Peyer's patch (tissue), 4 donors: ENCODE results near the gene STH.

ENCODE experiments used
- CTCF ChIP-seq, 6 experiments: fragments of 450-650 bp in 4 of 6; fragments of 200-600 bp in 2 of 6; sonication (generic) in 1 of 6; IDR thresholded peaks; one replicate each; pipeline ENCODE4 v1.5.1; 2017 to 2019; ENCODE audit warnings: antibody characterized with exemption in 6 of 6, mild to moderate bottlenecking in 3 of 6, moderate library complexity in 1 of 6
- POLR2A ChIP-seq, 2 donors: fragments of 450-650 bp; IDR thresholded peaks; one replicate each; pipeline ENCODE4 v1.5.1; 2017; ENCODE audit warnings: antibody characterized with exemption in 2 of 2, mild to moderate bottlenecking in 2 of 2, moderate library complexity in 2 of 2

GRCh38 chr17:45980855-45981254, 18.2 kb upstream of the STH start:
- no peak for TF ChIP-seq CTCF (IDR thresholded peaks at IDR 0.05)
- no peak for TF ChIP-seq POLR2A (IDR thresholded peaks at IDR 0.05)
